GM10248 (cell line): ENCODE measurements around the gene PIGN.

Experiments
- CTCF ChIA-PET: fragments of 300-600 bp; sonication (Branson Sonifier 250); formaldehyde crosslinking; extraction: SDS; loops from one replicate; lab custom pipeline; 2021; ENCODE audit warnings: antibody characterized with exemption; lab: Yijun Ruan, JAX
- POLR2A ChIA-PET: fragments of 350-650 bp; sonication (Branson Sonifier 250); formaldehyde crosslinking; extraction: SDS; loops from one replicate; lab custom pipeline; 2020; ENCODE audit warnings: antibody characterized with exemption; lab: Yijun Ruan, JAX
- DNase-seq: peaks from one replicate; pipeline ENCODE4 v3.0.0; 2012; ENCODE audit errors: extremely low spot score
- CTCF ChIP-seq: IDR thresholded peaks from 2 replicates; pipeline ENCODE4 v1.5.1; 2012; ENCODE audit warnings: mild to moderate bottlenecking, low read depth; ENCODE audit errors: extremely low read depth, missing control alignments, control extremely low read depth

PIGN gene

GRCh38 chr18:62026586-62026985 is 160.3 kb downstream of the PIGN start:
- POLR2A ChIA-PET = no interaction called here
- CTCF ChIA-PET = interaction anchor here (1.0 kb wide), 1 partner anchor 9 kb away, joined by 3 read pairs; no protein-coding TSS in a partner anchor
- no peak for TF ChIP-seq CTCF
- DNase-seq = no peak

GRCh38 chr18:62024983-62025382 is 161.9 kb downstream of the PIGN start:
- POLR2A ChIA-PET = no interaction called here
- CTCF ChIA-PET = interaction anchor here (1.2 kb wide), 1 partner anchor 10 kb away, joined by 4 read pairs; no protein-coding TSS in a partner anchor
- TF ChIP-seq CTCF = no peak
- DNase-seq = no peak

- no peak for TF ChIP-seq CTCF
- POLR2A ChIA-PET = no interaction called here
- CTCF ChIA-PET = no interaction called here
- no peak for DNase-seq
Observed at GRCh38 chr18:62023536-62023935, 163.3 kb downstream of the PIGN start.

- CTCF ChIA-PET = no interaction called here
- no peak for DNase-seq
Observed at GRCh38 chr18:62018759-62019041, 168.2 kb downstream of the PIGN start.

GRCh38 chr18:62018034-62018758 is 168.7 kb downstream of the PIGN start:
- TF ChIP-seq CTCF = no peak
- ChIA-PET CTCF (interaction anchor here (1.0 to 1.1 kb wide), 2 partner anchors 8 to 83 kb away, joined by 3 read pairs; no protein-coding TSS in a partner anchor), POLR2A (no interaction called here)
- DNase-seq = no peak

More at GRCh38 chr18:62018759-62019041, 168.2 kb downstream of the PIGN start:
- POLR2A ChIA-PET = no interaction called here
- TF ChIP-seq CTCF = no peak

- CTCF ChIA-PET = interaction anchor here (1.0 to 1.1 kb wide), 2 partner anchors 8 to 83 kb away, joined by 3 read pairs; no protein-coding TSS in a partner anchor
- DNase-seq = no peak
- TF ChIP-seq CTCF = no peak
- POLR2A ChIA-PET = no interaction called here
Observed at GRCh38 chr18:62017618-62018017, 169.2 kb downstream of the PIGN start.
